Activated CD8-positive, alpha-beta memory T cell treated with anti-CD3 and anti-CD28 coated beads, Interleukin-2, amount 50 U/mL, for 4 hours (primary cell): Measurements from ENCODE around the gene LMO7.

Experiments
- DNase-seq: peaks from one replicate; pipeline ENCODE4 v3.0.0-alpha.2; 2020

LMO7 gene

DNA sequence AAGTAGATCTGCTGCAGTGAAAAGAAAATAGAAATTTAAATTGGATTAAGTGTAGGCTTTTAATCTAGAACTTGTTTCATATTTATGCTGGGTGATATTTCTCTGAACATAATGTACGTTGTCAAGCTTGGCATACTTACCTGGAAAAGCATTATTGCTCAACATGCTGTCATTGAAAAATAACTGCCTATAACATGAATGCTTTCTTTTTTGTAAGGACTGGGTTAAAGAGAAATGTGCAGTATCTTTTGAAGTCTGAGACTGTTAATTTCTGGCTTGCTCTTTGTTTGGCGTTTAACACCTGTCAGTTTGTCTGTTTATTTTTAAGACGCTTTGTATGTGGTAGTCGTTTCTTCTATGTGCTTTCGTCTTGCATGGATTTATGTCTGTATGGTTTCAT lies 175.2 kb downstream of the LMO7 start:
- no peak for DNase-seq

DNA sequence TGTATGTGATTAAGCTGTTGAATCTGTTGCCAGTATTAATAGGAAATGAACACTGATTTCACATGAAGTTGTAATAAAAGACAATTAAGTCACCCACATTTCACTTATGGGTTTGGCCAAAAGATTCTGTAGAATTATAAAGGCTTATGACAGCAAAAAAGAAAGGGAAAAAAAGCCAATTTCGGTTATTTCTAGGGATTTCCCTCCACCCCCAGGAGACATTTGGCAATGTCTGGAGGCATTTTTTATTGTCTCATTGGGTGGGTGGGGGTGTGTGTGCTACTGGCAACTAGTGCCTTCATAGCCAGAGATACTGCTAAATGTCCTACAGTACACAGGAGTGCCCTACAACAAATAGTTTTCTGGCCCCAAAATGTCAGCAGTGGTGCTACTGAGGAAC lies 175.7 kb downstream of the LMO7 start:
- no peak for DNase-seq

DNA sequence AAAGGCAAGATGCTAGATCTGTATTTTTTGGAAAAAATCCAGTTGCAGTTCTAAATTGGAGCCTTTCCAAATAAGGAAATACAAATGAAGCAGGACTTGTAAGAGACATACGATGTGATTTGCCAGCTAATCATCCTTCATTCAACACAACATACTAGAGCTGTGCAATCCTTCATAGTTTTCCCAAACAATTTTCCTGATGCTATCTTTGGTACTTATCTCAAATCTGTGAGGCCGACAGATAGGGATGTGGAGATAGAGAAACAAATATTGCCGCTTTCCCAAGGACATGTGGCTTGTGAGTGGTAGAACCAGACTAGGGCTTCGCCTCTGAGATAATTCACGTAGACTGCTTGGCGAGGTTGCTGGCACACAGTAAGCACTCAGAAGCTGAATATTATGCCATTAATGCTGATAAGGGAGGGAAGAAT lies 176.6 kb downstream of the LMO7 start:
- DNase-seq, result no peak

DNA sequence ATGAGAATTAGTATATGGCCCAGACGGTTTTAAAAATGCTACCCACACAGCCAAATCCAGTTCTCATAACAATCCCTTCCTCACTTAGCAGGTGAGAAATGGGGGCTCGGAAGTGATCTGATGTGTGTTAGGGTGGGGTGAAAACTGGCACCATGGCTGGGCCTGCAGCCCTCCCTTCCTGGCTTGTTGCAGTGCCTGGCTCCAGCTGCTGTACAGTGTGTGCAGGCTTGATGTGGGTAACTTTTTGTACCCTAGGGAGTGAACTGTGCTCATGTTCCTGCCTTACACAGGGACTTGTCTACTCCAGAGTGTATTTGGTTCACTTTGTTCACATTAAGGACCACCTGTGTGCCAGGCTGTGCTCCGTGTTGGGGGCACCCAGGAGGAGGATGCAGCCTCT lies 177.2 kb downstream of the LMO7 start:
- no peak for DNase-seq

DNA sequence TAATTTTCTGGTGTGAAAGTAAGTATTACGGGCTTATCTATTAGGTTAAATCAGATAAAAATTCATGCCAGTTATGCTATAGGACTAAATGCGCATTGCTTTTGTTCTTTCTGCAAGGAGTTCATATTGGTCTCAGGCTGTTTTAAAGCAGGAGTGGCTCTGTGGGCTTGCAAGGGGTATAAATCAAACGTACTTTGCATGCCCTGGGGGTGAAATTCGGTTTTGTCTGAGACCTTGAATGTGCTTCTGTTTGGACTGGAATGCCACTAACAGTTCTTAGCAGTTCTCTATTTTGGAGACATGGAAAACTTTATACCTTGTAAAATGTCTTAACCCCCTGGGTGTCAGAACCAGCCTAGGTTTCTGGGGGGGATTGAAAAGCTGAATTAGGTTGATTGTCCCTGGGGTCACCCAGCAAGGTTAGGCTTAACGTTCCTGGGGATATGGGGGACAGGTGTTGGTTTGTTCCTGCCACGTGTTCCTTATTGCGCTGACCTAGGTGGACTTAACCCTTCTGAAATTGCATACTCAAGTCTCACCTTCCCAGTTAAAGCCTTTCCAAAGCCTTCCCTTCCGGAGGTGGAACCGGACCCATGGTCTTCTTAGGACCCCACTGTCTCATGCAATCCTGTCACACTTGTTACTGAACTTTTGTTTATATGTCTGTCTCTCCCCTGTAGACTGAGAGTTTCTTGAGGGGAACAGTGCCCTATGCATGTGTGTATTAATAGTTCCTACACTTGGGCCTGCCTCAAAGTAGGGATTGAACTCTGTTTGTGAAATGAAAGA lies 182.2 kb downstream of the LMO7 start:
- DNase-seq, result no peak

DNA sequence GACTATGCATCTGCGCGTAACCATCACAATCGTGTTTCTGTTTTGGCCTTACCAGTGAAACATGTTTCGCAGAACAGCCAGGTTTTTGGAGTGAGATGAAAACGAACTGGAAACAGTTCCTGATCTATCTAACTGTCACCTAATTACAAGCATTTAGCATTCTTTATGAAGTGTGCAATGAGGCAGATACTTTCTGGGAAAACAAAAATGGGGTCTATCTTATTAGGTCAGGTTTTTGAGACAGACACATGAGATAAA lies 182.8 kb downstream of the LMO7 start:
- DNase-seq, result no peak

DNA sequence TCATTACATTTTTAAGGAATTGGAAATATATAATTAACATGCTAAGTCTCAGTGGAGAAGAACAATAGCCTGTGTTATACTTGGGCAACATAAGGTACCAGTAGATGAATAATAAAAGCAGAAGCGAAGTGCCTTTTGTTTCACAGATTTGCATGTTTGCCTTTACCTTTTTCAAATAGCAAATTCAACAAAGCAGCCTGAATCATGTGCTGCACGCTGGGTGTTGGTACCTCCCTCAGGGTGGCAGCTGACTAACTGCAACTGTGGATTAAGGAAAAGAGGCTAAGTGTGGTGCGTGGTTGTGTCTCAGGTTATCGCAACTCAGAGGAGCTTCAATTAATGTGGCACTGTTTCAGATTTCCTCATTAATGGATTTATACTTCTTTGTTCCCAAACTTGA lies 189.0 kb downstream of the LMO7 start:
- no peak for DNase-seq

DNA sequence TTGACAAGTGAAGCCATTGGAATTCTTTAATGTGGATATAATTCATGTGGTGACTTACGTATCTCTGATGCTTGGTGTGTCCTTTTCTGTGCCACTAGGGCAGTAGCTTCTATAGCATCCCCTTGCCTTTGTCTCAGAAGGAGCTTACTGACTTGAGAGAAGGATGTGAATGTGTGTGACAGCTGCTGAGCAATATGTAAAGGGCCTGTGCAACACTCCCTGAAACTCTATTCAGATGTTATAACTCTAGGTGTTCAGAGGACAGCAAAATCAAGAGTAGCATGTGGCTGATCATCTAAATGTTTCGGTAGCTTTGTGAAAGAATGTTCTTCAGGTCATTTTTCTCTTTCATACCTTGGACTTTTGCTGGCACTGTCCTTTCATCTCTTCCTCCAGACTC lies 189.5 kb downstream of the LMO7 start:
- DNase-seq, result no peak

DNA sequence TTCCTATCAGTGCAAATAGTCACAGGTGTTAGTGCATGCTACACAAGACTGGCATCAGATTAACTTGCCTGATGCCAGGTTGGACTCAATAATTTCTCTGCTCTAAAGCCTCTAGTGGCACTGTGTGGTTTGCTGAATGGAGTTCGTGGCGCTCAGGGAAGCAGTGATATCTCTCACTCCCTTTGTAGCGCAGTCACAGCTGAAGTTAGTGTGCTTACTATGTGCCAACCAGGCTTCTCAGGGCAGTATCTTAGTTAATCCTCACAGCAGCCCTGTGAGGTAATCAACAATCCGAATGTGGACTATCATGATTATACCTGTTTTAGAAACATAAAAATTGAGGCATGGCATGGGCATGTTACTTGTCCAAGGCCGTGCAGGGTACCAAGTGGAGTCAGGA lies 190.3 kb downstream of the LMO7 start:
- DNase-seq, result no peak

DNA sequence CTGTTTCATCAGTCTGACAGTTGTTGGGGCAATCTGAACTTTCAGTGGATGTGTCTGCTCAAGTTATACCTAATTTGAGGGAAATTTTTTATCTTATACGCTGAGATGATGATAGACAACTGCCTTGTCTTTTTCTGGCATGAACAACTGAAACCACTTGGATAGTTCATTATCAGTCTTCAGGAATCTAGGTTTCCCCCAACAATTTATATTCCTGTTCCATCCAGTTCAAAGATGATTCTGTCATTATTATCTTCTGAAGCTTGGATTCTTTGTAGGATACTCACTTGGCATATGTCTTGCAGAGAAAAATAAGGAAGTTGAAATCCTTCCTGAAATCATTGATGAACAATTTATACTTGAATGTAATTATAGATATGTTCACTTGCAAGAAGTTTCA lies 193.7 kb downstream of the LMO7 start:
- DNase-seq, result no peak

DNA sequence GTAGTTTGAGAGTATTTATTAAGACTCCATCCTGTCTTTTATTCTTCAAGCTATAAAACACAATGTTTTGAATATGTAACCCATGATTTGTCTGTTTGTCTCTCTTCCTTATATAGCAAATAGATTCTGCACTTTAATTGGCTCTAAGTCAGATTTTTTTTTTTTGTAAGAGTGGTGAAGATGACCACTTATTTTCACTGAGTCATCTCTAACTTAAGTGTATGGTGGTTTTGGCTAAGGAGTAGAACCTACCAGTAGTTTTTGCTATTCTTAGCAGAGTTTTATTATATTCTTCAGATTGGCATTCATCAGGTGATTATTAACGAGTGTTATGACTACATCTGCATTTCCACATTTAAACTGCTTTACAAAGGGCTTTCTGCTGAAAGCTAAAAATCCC lies 194.7 kb downstream of the LMO7 start:
- no peak for DNase-seq

DNA sequence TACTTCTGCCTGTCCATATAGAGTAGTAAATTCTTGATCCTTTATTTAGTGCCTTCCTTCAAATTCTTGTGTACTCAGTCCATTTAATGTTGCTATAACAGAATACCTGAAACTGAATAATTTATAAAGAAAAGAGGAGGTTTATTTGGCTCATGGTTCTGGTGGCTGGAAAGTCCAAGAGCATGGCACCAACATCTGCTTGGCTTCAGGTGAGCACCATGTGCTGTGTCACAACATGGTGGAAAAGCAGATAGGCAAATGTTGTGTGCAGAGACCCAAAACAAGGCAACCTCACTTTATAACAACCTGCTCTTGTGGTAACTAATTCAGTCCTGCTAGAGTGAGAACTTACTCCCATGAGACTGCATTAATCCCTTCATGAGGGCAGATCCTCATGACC lies 195.3 kb downstream of the LMO7 start:
- no peak for DNase-seq

DNA sequence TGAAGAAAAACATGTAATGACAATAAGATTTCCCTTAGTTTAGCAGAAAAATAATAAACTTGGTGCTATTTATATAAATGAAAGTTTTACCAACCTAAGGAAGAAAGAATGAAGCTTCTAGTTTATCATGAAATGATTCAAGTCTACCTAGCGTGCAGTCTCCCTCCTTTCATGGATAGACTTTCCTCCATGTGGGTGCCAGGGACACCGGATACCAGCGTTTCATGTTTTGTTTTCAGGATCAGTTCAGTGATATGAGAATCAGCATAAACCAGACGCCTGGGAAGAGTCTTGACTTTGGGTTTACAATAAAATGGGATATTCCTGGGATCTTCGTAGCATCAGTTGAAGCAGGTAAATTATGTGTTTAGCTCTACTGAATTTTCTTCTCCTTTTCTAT lies 196.7 kb downstream of the LMO7 start:
- DNase-seq, result no peak

DNA sequence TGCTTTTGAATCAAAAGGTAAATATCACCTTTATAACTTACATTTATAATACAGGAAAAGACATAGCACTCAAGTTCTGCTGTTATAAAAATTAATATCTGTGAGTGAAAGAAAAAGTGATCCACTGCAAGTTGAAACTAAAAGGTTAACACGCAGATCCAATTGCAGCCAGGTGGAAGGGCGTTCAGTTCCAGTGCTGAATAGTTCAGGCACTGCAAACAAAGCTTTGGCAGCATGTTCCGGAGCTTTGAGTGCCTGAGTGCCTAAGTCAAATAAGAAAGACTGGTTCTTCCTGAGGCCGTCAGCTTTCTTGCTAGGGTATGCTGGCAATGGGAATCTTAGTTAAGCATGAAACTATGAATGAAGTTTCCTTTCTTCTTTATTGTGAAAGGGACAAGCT lies 200.3 kb downstream of the LMO7 start:
- no peak for DNase-seq

DNA sequence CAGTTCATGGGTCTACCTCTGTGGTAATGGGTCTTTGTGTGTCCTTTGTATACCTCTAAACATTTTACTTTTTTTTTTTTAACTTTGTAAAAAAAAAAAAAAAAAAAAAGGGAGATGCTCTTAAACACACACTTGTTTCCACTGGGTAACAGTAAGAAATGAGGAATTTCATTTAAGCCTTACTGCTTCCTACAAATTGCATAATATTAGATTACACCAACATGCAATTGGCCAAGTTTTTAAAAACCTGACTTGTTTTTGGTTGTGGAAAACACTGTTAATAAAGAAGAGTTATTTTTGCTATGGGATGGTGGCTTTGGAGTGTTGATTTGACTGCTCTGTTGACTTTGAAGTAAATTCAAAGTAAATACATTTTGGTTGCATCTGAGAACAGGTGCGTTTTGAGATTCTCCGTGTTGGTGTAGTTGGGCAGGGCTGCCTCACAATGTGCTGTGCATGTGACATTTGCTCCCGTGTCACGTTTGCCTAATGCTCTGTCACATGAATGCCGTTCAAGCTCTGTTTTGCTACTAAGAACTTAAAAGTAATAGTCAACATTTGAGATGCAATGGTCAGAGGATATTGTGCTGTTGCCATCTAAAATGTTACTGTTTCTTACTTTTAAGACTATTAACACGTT lies 202.4 kb downstream of the LMO7 start:
- DNase-seq, result no peak

DNA sequence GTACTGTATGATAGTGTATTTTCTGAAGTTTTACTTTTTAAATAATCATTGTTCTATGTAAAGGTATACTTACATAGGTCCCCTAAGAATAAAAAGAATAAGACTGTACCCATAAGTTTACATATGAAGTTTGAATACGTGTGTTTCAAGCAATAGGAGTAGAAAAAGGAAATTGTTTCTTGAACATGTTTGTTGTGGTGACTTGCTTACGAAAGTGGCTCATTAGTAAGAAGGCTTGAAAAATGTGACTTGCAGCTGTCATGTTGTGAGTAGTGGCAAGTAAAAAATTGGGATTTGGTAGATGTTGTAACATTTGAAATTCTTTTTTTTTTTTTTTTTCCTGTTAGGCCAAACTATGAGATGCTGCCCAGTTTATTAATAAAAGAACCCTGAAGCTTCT lies 203.3 kb downstream of the LMO7 start:
- no peak for DNase-seq

DNA sequence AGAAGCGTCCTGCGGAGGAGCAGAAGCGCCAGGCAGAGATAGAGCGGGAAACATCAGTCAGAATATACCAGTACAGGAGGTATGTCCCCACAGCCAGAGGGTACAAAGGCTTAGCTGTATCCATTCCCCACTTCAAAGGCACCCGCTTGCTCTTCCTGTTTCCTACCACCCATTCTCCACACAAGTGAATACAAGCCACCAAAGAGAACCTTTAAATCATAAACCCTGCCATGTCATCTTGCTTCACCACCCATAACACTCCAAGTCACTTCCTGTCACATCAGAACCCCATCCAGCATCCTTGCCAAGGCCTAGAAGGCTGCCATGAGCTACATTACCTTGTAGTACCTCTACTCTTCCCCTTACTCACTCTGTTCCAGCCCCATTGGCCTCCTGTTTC lies 205.8 kb downstream of the LMO7 start:
- no peak for DNase-seq

DNA sequence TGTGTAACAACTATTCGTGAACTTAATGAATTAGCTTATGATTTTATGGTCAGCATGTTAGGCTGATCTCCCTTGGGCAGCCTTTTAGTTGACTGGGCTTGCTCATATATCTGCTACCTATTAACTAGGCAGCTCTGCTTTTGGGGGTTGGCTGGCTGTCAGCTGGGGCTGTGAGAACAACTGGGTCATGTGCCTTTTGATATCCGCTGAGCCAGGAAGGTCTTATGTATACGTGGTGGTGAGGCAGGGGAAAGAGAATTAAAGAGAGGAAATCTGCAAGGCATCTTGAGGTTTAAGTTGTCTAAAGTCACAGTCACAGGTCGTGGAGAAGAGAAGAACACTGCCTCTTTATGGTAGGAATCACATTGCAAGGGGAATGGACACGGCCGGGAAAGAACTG lies 206.9 kb downstream of the LMO7 start:
- DNase-seq, result no peak

DNA sequence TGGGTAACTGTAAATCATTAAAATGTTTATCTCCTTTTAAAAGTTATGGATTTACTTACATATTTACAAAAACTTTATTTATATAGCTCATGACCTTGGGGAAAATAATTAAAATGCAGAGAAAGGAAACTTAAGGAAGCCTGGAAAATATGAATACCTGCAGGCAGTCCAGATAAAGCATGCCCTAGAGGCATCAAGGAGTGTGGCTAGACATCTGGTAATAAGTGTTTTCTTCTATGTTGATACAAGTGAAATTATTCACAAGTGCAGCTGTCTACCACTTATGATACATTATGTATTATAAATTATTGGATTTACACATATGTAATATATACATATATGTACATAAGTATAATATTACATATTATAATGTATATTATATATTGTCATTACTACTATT lies 207.9 kb downstream of the LMO7 start:
- no peak for DNase-seq

DNA sequence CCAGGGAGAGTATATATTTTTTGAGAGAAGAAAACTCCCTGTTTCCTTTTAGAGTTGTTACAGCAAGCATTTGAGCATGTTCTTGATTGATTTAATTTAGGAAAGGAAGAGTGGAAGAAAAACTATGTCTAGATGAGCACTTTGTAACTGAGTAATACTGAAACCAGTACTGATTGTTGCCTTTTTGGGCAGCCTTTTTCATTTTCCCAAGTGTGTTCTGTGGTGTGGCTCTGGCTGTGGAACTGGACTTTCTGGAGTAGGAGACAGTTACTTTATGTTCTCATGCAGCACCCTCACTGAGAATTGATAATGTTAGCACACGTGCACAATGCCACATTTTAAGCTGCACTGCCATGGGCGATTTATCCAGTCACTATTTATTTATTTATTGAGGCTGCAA lies 211.5 kb downstream of the LMO7 start:
- DNase-seq, result no peak

DNA sequence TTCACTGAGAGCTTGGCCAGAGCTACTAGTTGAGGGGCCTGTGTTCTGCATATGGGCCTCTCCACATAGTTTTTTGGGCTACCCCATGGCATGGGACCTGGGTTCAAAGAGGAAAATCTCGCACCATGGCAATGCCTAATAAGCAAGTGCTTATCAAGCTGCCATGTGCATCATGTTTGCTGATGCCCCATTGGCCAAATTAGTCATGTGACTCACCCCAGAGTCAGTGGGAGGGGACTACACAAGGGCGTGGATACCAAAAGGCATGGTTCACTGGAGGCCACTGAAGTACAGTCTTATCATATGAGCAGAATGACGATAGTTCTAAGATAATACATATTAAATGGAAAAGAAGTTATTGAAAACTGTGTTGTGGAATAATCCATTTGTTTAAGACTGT lies 214.8 kb downstream of the LMO7 start:
- DNase-seq, result no peak

DNA sequence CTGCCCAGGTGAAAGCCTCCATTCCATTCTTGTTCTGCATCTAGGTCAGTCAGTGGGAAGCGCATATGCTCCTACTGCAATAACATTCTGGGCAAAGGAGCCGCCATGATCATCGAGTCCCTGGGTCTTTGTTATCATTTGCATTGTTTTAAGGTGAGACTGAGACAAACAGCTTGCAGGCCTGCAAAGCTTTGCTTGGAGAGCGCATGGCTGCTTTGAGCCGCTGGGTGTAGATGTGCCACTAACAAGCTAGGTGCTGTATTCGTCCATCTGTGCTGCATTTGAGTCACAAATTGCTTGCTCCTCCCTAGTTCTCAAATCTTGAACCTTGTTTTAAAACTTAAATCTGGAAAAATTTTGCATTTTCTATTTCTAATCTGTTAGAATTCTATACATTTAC lies 219.1 kb downstream of the LMO7 start:
- no peak for DNase-seq

DNA sequence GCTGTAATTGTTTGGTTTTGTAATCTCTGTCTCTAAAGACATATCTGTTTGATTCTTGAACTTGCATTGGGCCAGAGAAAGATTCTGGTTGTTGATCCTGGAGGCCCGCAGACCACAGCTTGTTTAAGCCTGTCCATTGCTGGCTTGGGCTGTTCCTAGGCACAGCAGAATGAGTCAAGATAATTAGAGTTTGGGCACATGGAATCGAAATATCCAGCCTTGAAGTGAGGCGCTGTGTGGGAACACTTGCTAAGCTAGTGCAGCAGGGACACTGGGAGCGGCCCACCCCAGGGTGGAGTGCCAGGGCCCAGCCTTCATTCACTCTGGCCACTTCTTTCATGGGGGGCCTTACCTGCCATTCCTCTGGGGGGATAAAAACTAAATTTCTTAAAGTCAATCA lies 219.7 kb downstream of the LMO7 start:
- DNase-seq, result no peak

DNA sequence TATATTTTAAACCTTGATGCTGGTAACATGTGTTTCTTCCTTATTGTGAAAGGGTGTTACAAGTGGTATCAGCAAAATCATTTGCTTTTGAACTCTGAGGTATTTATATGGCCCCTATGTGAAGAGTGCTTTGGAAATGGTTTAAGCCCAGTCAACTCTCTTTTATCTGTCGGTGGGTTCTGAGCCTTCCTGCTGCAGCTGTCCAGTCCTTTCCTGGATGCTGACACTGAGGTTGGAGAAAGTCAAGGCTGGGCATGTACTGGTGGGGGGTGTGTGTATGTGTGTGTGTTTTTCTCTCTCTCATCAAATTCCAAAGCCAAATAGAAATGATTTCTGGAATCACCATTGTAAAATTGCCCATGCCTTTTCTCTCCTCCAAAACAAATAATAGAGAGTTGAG lies 221.2 kb downstream of the LMO7 start:
- no peak for DNase-seq

DNA sequence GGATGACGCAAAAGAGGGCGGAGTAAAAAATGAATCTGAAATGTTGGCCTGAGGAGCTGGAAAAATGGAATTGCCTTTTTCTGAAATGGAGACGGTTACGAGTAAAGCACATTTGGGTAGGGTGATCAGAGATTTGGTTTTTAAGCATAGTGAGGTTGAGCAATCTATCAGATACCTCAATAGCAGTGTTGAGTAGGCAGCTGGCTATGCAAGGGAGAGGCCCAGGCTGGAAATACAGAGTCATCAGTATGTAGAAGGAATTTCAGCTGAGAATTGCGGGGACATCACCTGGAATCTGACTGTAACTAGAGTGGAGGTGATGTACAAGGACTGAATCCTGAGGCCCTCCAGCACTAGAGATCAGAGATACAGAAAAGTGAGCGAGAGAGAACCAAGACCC lies 224.8 kb downstream of the LMO7 start:
- DNase-seq, result no peak
